HepG2 (cell line): Measurements from ENCODE around the gene PCSK6. TPM values are rescaled to one million over a fixed set of nuclear protein-coding genes. Genes with fewer than 3 reads are reported as not detected.
A peak's percentile ranks its signal among the peaks of the same experiment; 100 is the strongest.

Source experiments
- ARID2 ChIP-seq: sonication (generic); formaldehyde crosslinking; IDR thresholded peaks from 2 replicates; pipeline ENCODE4 v1.8.1; 2022; ENCODE audit warnings: mild to moderate bottlenecking, missing genetic modification reagents, borderline replicate concordance
- ARNT ChIP-seq: fragments of 450-650 bp; IDR thresholded peaks from 2 replicates; pipeline ENCODE4 v1.6.1; 2017
- DNMT1 ChIP-seq: sonication (generic); formaldehyde crosslinking; IDR thresholded peaks from 2 replicates; pipeline ENCODE4 v1.5.1; 2020; ENCODE audit warnings: mild to moderate bottlenecking, missing genetic modification reagents
- HCFC1 ChIP-seq: fragments of 150-350 bp; IDR thresholded peaks from 2 replicates; pipeline ENCODE4 v1.6.1; 2014; ENCODE audit warnings: low read depth, low read length
- HDAC1 ChIP-seq: sonication (generic); formaldehyde crosslinking; IDR thresholded peaks from 2 replicates; pipeline ENCODE4 v1.5.1; 2020; ENCODE audit warnings: mild to moderate bottlenecking, missing genetic modification reagents
- HNRNPUL1 ChIP-seq: fragments of 200-400 bp; formaldehyde crosslinking; IDR thresholded peaks from 2 replicates; pipeline ENCODE4 v1.6.1; 2017; ENCODE audit warnings: low read depth, mild to moderate bottlenecking, low read length, moderate library complexity
- KDM6A ChIP-seq: IDR thresholded peaks from 2 replicates; pipeline ENCODE4 v1.6.1; 2016; ENCODE audit warnings: low read depth
- POGZ ChIP-seq: sonication (generic); formaldehyde crosslinking; IDR thresholded peaks from 2 replicates; pipeline ENCODE4 v1.4.0; 2020; ENCODE audit warnings: mild to moderate bottlenecking, missing genetic modification reagents
- RFX5 ChIP-seq: IDR thresholded peaks from 2 replicates; pipeline ENCODE4 v1.6.1; 2011; ENCODE audit warnings: low read depth, low read length, improper control_type of control experiment
- RFXANK ChIP-seq: IDR thresholded peaks from 2 replicates; pipeline ENCODE4 v1.6.1; 2016
- SCMH1 ChIP-seq: sonication (generic); formaldehyde crosslinking; IDR thresholded peaks from 2 replicates; pipeline ENCODE4 v1.9.0; 2021; ENCODE audit warnings: missing genetic modification reagents, mild to moderate bottlenecking, borderline replicate concordance
- SP140L ChIP-seq: sonication (generic); formaldehyde crosslinking; IDR thresholded peaks from 2 replicates; pipeline ENCODE4 v1.4.0; 2020; ENCODE audit warnings: missing genetic modification reagents, borderline replicate concordance
- ZNF224 ChIP-seq: sonication (generic); formaldehyde crosslinking; IDR thresholded peaks from 2 replicates; pipeline ENCODE4 v1.5.0; 2020; ENCODE audit warnings: mild to moderate bottlenecking, missing genetic modification reagents
- ZNF326 ChIP-seq: sonication (generic); formaldehyde crosslinking; IDR thresholded peaks from 2 replicates; pipeline ENCODE4 v1.4.0; 2020; ENCODE audit warnings: missing genetic modification reagents, borderline replicate concordance
- ZNF331 ChIP-seq: sonication (generic); formaldehyde crosslinking; IDR thresholded peaks from 2 replicates; pipeline ENCODE4 v1.4.0; 2020; ENCODE audit warnings: missing genetic modification reagents
- ZNF501 ChIP-seq: sonication (generic); formaldehyde crosslinking; IDR thresholded peaks from 2 replicates; pipeline ENCODE4 v1.5.1; 2020; ENCODE audit warnings: mild to moderate bottlenecking, moderate library complexity, missing genetic modification reagents
- polyA plus RNA-seq, 8 experiments: library from polyadenylated mRNA; depleted of rRNA in 3 of 8; stranded (reverse) in 7 of 8; unstranded in 1 of 8; fragments of >200 nt; fragmentation: Illumina TruSeq in 4 of 8; extraction: Trizol in 4 of 8; gene quantifications; 2 replicates each; pipeline versions ENCODE4 v1.2.1 to v1.2.3, GENCODE V29; 2011 to 2016; ENCODE audit warnings: low read depth in 4 of 8, missing spikeins in 1 of 8, mixed read lengths in 1 of 8; ENCODE audit not compliant: insufficient read depth in 1 of 8
- total RNA-seq, 5 experiments: library from RNA; depleted of rRNA; stranded (reverse); fragments of >200 nt; fragmentation: Illumina TruSeq; extraction: Trizol; gene quantifications; 2 replicates each; pipeline ENCODE4 v1.2.3, GENCODE V29; 2016; ENCODE audit warnings: low read depth in 1 of 5
- TF ChIP-seq, protein P1 (sequence below): sonication (generic); formaldehyde crosslinking; IDR thresholded peaks from 2 replicates; pipeline ENCODE4 v1.5.0; 2020; ENCODE audit warnings: mild to moderate bottlenecking, missing genetic modification reagents
- TF ChIP-seq, protein P2 (sequence below): sonication (generic); formaldehyde crosslinking; IDR thresholded peaks from 2 replicates; pipeline ENCODE4 v1.4.0; 2020; ENCODE audit warnings: mild to moderate bottlenecking, missing genetic modification reagents
- TF ChIP-seq, protein P3 (sequence below): sonication (generic); formaldehyde crosslinking; IDR thresholded peaks from 2 replicates; pipeline ENCODE4 v1.5.0; 2020; ENCODE audit warnings: missing genetic modification reagents, mild to moderate bottlenecking, borderline replicate concordance

The PCSK6 gene
- total and polyA plus RNA-seq, 2 of the 13 experiments (the other 11 are each of a cell fraction or from before 2014, with no cell fraction given): 56.5 to 155 TPM

DNA sequence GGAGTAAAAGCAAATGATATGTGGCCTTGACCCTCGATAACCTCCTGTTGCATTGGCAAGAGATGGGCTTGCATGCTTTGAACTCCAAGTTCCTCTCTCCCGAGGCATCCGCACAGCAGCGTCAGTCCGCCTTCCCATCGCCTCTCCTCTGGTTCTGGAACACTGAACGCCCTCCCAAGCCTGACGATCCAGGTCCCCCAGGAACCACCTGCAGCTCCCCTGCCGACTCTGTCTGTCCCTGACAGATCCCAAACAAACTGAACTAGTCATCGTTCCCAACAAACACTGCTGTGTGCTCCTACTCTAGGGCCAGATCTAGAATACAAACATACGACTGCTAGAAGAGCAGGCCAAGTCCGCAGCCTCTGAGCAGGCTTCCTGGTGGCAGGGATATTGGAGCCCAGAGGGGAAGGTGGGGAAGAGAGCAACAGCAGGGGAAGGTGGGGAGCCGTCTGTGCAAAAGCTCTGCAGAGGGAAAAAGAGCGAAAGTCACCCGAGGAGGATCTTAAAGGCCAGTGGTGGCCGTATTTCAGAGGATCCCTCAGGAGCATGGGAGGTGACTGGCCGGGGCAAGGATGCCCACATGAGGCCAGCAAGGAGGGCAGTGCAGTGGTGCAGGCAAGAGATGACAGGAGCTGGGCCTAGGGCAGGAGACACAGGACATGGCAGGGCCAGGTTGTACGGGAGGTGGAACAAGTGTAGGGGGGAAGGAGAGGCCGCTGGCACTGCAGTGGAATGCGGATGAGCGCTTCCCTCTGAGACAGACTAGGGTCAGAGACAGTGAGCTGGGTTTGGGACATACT lies 50.8 kb downstream of the PCSK6 start (continued):
- TF ChIP-seq, protein P1, sequence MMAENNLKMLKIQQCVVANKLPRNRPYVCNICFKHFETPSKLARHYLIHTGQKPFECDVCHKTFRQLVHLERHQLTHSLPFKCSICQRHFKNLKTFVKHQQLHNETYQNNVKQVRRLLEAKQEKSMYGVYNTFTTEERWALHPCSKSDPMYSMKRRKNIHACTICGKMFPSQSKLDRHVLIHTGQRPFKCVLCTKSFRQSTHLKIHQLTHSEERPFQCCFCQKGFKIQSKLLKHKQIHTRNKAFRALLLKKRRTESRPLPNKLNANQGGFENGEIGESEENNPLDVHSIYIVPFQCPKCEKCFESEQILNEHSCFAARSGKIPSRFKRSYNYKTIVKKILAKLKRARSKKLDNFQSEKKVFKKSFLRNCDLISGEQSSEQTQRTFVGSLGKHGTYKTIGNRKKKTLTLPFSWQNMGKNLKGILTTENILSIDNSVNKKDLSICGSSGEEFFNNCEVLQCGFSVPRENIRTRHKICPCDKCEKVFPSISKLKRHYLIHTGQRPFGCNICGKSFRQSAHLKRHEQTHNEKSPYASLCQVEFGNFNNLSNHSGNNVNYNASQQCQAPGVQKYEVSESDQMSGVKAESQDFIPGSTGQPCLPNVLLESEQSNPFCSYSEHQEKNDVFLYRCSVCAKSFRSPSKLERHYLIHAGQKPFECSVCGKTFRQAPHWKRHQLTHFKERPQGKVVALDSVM (CRISPR knock-in tag): no peak
- TF ChIP-seq ARNT: no peak
- no peak for TF ChIP-seq ZNF326 (CRISPR knock-in tag)
- TF ChIP-seq, protein P2, sequence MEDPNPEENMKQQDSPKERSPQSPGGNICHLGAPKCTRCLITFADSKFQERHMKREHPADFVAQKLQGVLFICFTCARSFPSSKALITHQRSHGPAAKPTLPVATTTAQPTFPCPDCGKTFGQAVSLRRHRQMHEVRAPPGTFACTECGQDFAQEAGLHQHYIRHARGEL (CRISPR knock-in tag): no peak
- TF ChIP-seq ZNF501: peak; percentile 14; the same call in 1 of the 2 replicates
- TF ChIP-seq ZNF224 (CRISPR knock-in tag): no peak
- TF ChIP-seq SP140L (CRISPR knock-in tag): no peak
- no peak for TF ChIP-seq KDM6A
- no peak for TF ChIP-seq HNRNPUL1
- no peak for TF ChIP-seq RFX5
- no peak for TF ChIP-seq DNMT1 (CRISPR knock-in tag)
- no peak for TF ChIP-seq SCMH1 (CRISPR knock-in tag)
- no peak for TF ChIP-seq POGZ (CRISPR knock-in tag)
- TF ChIP-seq HDAC1: peak; percentile 73
- TF ChIP-seq, protein P3, sequence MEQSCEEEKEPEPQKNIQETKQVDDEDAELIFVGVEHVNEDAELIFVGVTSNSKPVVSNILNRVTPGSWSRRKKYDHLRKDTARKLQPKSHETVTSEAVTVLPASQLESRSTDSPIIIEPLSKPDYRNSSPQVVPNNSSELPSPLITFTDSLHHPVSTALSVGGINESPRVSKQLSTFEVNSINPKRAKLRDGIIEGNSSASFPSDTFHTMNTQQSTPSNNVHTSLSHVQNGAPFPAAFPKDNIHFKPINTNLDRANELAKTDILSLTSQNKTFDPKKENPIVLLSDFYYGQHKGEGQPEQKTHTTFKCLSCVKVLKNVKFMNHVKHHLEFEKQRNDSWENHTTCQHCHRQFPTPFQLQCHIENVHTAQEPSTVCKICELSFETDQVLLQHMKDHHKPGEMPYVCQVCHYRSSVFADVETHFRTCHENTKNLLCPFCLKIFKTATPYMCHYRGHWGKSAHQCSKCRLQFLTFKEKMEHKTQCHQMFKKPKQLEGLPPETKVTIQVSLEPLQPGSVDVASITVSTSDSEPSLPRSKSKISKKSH: 0 out of 2 replicates have a peak, but pooled peaks have one; percentile 18
- TF ChIP-seq ZNF331 (CRISPR knock-in tag): peak; percentile 33; the same call in 1 of the 2 replicates
- TF ChIP-seq HCFC1: no peak
- TF ChIP-seq ARID2 (CRISPR knock-in tag): no peak
- no peak for TF ChIP-seq RFXANK
